Esophagus squamous epithelium (tissue), 5 donors: ENCODE measurements around the gene GPR137C. TPM values are rescaled to one million over a fixed set of nuclear protein-coding genes. Genes with fewer than 3 reads are reported as not detected.

ENCODE experiments used
- DNase-seq: peaks from one replicate; lab custom pipeline; 2025; lab: John Stamatoyannopoulos, UW
- H3K27ac ChIP-seq, 4 donors: fragments of 200-600 bp; sonication (generic); one replicate each; pipeline ENCODE4 v1.5.1; 2016 to 2019; ENCODE audit warnings: mild to moderate bottlenecking in 1 of 4
- H3K27me3 ChIP-seq, 4 donors: fragments of 200-600 bp; sonication (generic); 1 replicate in 3 of 4; 2 replicates in 1 of 4; pipeline versions ENCODE4 v1.5.1 to v1.6.0; 2017 to 2021; ENCODE audit warnings: antibody characterized with exemption in 1 of 4
- H3K36me3 ChIP-seq, 3 donors: fragments of 200-600 bp; sonication (generic); one replicate each; pipeline ENCODE4 v1.5.1; 2016 to 2019
- H3K4me1 ChIP-seq, 3 donors: fragments of 200-600 bp; sonication (generic); one replicate each; pipeline ENCODE4 v1.5.1; 2017 to 2019
- H3K4me3 ChIP-seq, 4 donors: fragments of 200-600 bp; sonication (generic); 1 replicate in 3 of 4; 2 replicates in 1 of 4; pipeline ENCODE4 v1.5.1; 2016 to 2019; ENCODE audit warnings: mild to moderate bottlenecking in 2 of 4, moderate library complexity in 1 of 4
- H3K9me3 ChIP-seq, 3 donors: fragments of 200-600 bp; sonication (generic); one replicate each; pipeline ENCODE4 v1.5.1; 2016 to 2019
- POLR2A ChIP-seq, 4 donors: fragments of 450-650 bp; IDR thresholded peaks; one replicate each; pipeline ENCODE4 v1.6.1; 2017; ENCODE audit warnings: antibody characterized with exemption in 4 of 4, mild to moderate bottlenecking in 4 of 4, moderate library complexity in 3 of 4
- WGBS, 2 donors: methylation state at CpG; one replicate each; pipeline ENCODE4 v1.1.5; 2018; 5-methylcytosine and 5-hydroxymethylcytosine counted together
- intact Hi-C: fragments of 100-400 bp; cut with DNase I; formaldehyde crosslinking; loops from one replicate; pipeline ENCODE4 v1.15.0; 2022
- total RNA-seq, 4 donors: library from RNA; depleted of rRNA; stranded (reverse); fragments of >200 nt; gene quantifications; one replicate each; pipeline ENCODE4 v1.1.0, GENCODE V29; 2016
- TF ChIP-seq, protein P1 (sequence below), 6 experiments: fragments of 450-650 bp in 4 of 6; fragments of 200-600 bp in 2 of 6; sonication (generic) in 2 of 6; IDR thresholded peaks; one replicate each; pipeline ENCODE4 v1.5.1; 2016 to 2019; ENCODE audit warnings: antibody characterized with exemption in 6 of 6, mild to moderate bottlenecking in 4 of 6, moderate library complexity in 4 of 6
- donor health status: DM: yes; HTN: yes; CAD: no.

The GPR137C gene
- total RNA-seq, 4 donors from 2014 or later: 0.21 to 0.95 (median 0.35) TPM

DNA sequence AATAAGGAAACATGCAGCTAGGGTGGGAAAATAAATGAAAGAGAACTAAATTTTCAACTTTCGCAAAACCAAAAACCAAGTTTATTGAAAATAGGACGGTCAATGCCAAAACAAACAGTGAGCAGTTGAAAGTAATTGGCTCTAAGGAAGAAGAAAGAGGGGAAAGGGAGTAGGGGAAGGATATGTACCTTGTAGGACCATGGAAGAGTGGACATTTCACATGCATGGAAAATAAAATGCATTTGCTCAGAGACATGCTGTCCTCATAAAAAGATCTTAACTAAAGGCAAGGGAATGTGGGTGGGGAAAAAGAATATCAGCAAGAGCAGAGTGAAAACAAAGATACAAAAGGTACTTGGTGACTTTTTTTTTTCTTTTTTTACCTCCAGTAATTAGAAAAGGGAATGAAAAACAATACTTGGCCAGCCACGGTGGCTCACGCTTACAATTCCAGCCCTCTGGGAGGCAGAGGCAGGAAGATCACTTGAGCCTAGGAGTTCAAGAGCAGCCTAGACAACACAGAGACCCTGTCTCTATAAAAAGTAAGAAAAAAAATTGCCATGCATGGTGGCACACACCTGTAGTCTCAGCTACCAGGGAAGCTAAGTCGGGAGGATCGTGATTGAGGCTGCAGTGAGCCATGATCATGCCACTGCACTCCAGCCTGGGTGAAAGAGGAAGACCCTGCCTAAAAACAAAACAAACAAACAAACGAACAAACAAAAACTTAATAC is 6.9 kb upstream of the GPR137C start:
- Histone ChIP-seq H3K9me3 (no peaks in the 10 kb centered on the region), H3K4me1 (peaks cover 0 to 7% (median 0%) of the 10 kb centered on the region in 3 donors), H3K36me3 (peaks cover 0 to 10% (median 0%) of the 10 kb centered on the region in 3 donors), H3K4me3 (no peak overlapping the region), H3K27ac (no peak overlapping the region), H3K27me3 (no peaks in the 10 kb centered on the region)
- TF ChIP-seq, protein P1, sequence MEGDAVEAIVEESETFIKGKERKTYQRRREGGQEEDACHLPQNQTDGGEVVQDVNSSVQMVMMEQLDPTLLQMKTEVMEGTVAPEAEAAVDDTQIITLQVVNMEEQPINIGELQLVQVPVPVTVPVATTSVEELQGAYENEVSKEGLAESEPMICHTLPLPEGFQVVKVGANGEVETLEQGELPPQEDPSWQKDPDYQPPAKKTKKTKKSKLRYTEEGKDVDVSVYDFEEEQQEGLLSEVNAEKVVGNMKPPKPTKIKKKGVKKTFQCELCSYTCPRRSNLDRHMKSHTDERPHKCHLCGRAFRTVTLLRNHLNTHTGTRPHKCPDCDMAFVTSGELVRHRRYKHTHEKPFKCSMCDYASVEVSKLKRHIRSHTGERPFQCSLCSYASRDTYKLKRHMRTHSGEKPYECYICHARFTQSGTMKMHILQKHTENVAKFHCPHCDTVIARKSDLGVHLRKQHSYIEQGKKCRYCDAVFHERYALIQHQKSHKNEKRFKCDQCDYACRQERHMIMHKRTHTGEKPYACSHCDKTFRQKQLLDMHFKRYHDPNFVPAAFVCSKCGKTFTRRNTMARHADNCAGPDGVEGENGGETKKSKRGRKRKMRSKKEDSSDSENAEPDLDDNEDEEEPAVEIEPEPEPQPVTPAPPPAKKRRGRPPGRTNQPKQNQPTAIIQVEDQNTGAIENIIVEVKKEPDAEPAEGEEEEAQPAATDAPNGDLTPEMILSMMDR (IDR thresholded peaks at IDR 0.05): no peak
- no peak for TF ChIP-seq POLR2A (IDR thresholded peaks at IDR 0.05)
- no peak for DNase-seq
- WGBS, 2 donors: 85% methylated on average over 7 of the region's 7 CpGs
- intact Hi-C loops: no loop called here

DNA sequence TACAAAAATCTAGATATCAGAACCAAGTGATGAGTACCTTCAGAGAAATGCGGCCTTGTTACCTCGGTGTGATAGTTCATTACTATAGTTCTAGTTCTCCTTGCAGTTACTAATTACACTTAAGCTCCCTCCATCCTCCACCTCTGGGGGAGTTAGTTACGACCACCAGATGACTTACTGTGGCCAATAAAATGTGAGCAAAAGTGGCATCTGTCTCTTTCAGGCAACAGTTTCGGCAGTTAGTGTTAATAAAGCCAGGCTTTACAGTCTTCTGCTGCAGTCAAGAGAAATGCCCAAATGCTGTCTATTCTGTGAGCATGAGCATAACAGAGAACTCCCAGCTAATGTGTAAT is 6.3 kb upstream of the GPR137C start:
- no peak overlapping the region for H3K27ac ChIP-seq
- peaks cover 0 to 5% (median 0%) of the 10 kb centered on the region in 3 donors for H3K36me3 ChIP-seq
- WGBS, 2 donors: 84 to 97% methylated on average over 4 of the region's 4 CpGs
- intact Hi-C loops: no loop called here
- no peaks in the 10 kb centered on the region for H3K27me3 ChIP-seq
- H3K4me3 ChIP-seq: no peak overlapping the region
- DNase-seq: no peak
- H3K4me1 ChIP-seq: peaks cover 3 to 13% (median 4%) of the 10 kb centered on the region in 3 donors
- no peak for TF ChIP-seq POLR2A (IDR thresholded peaks at IDR 0.05)
- TF ChIP-seq, protein P1 (IDR thresholded peaks at IDR 0.05): no peak
- H3K9me3 ChIP-seq: no peaks in the 10 kb centered on the region

DNA sequence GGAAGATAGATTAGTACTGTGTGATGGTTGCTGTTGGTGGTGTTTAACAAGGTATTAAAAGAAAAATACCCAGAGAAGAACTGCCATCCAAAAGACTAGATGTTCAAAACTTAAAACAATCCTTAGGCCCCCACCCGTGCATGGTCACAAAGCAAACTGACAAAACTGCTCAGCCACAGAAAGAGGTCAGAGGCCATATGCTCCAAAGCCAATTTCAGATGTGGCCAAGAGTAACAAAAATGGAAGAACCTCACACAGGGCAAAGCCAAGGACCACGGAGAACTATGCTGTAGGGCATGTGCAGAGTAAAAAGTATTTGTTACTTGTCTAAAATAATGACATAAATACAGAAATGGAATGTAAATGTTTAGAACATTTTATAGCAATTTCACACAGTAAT is 5.6 kb upstream of the GPR137C start:
- DNase-seq: no peak
- intact Hi-C loops: no loop called here
- Histone ChIP-seq H3K9me3 (no peaks in the 10 kb centered on the region), H3K27ac (no peak overlapping the region), H3K4me3 (no peak overlapping the region), H3K27me3 (no peaks in the 10 kb centered on the region), H3K36me3 (no peaks in the 10 kb centered on the region), H3K4me1 (peaks cover 6 to 19% (median 7%) of the 10 kb centered on the region in 3 donors)
- 61 to 69% methylated on average over 2 of the region's 2 CpGs for WGBS, 2 donors
- TF ChIP-seq POLR2A (IDR thresholded peaks at IDR 0.05): no peak
- TF ChIP-seq, protein P1 (IDR thresholded peaks at IDR 0.05): no peak

DNA sequence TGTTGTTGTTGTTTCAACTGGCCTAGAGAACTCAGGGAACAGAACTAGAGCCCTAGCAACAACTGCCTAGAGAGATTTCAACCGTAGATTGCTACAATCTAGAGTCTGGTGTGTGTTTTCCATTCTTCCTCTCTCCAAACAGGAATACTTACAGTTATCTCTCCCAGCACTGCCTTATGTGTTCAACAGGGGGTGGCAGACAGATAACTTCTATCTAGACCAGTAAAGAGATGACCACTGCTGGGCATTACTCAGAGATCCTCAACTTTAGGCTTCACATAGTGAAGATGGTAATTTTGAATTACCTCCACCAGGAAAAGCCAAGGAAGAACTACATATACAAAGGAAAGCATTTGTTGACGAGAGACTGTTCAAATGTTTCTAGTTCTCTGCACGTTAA is 5.1 kb upstream of the GPR137C start:
- no peak for TF ChIP-seq POLR2A (IDR thresholded peaks at IDR 0.05)
- TF ChIP-seq, protein P1 (IDR thresholded peaks at IDR 0.05): no peak
- WGBS, 2 donors: 86 to 90% methylated on average over 3 of the region's 3 CpGs
- H3K9me3 ChIP-seq: no peaks in the 10 kb centered on the region
- H3K27ac ChIP-seq: no peak overlapping the region
- DNase-seq: no peak
- H3K36me3 ChIP-seq: no peaks in the 10 kb centered on the region
- peaks cover 6 to 19% (median 7%) of the 10 kb centered on the region in 3 donors for H3K4me1 ChIP-seq
- H3K27me3 ChIP-seq: no peaks in the 10 kb centered on the region
- intact Hi-C loops: no loop called here
- H3K4me3 ChIP-seq: no peak overlapping the region

DNA sequence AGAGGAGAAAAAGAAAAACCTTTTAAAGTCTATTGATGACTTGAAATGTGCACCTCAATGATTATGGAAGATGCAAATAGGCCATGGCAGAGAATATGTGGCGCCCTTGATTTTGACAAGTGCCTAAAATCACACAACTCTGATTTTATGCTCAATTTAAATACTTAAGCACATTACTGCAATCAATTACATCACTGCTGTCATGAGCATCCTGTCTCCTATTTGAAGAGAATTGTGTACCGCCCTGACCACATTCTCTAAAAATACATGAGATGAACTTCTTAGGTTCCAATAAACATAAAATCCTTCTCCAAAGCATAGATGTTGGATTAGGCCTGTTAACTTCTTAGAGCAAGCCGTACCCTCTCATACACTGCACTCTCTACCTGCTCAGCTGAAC is 2.0 kb upstream of the GPR137C start:
- Histone ChIP-seq H3K4me3 (no peak overlapping the region), H3K9me3 (no peaks in the 10 kb centered on the region), H3K4me1 (peaks cover 6 to 34% (median 15%) of the 10 kb centered on the region in 3 donors), H3K36me3 (no peaks in the 10 kb centered on the region), H3K27ac (no peak overlapping the region), H3K27me3 (no peaks in the 10 kb centered on the region)
- WGBS, 2 donors: 91 to 93% methylated on average over 3 of the region's 3 CpGs
- no peak for DNase-seq
- no peak for TF ChIP-seq POLR2A (IDR thresholded peaks at IDR 0.05)
- TF ChIP-seq, protein P1 (IDR thresholded peaks at IDR 0.05): no peak
- intact Hi-C loops: loop anchor here (10.0 kb wide), 1 partner anchor 144 kb away; the partner anchor contains the start of gene ERO1A
